HEK293 (cell line): ENCODE data around the gene SIL1.

Source experiments
- CTCF ChIA-PET: fragments of 350-600 bp; formaldehyde crosslinking; extraction: SDS; loops from one replicate; lab custom pipeline; 2021; ENCODE audit warnings: antibody characterized with exemption; lab: Yijun Ruan, JAX
- POLR2A ChIA-PET: fragments of 300-600 bp; formaldehyde crosslinking; extraction: SDS; loops from one replicate; lab custom pipeline; 2020; ENCODE audit warnings: antibody characterized with exemption, inconsistent platforms; lab: Yijun Ruan, JAX
- H3K27ac ChIP-seq: fragments of 200-500 bp; sonication (Bioruptor generic); 2 replicates; pipeline ENCODE4 v1.5.1; 2014; ENCODE audit warnings: low read depth, low read length, control low read depth, inconsistent platforms; ENCODE audit errors: extremely low read depth
- H3K36me3 ChIP-seq, 2 experiments: fragments of 200-500 bp in 1 of 2; sonication (Bioruptor generic) in 1 of 2; 1 replicate in 1 of 2; 2 replicates in 1 of 2; pipeline ENCODE4 v1.5.1; 2014 to 2017; ENCODE audit warnings: inconsistent platforms in 2 of 2, low read length in 2 of 2; ENCODE audit not compliant: control insufficient read depth in 2 of 2, insufficient read depth in 1 of 2
- H3K4me1 ChIP-seq: fragments of 200-500 bp; sonication (Bioruptor generic); 2 replicates; pipeline ENCODE4 v1.5.1; 2014; ENCODE audit warnings: mild to moderate bottlenecking, low read length, inconsistent platforms; ENCODE audit not compliant: control insufficient read depth, insufficient read depth
- H3K4me3 ChIP-seq: 2 replicates; pipeline ENCODE4 v1.5.1; 2011; ENCODE audit warnings: low read depth, mild to moderate bottlenecking, control low read depth, low read length, moderate library complexity
- H3K9me3 ChIP-seq: fragments of 200-500 bp; sonication (Bioruptor generic); 2 replicates; pipeline ENCODE4 v1.5.1; 2014; ENCODE audit warnings: low read depth, low read length, inconsistent platforms; ENCODE audit not compliant: control insufficient read depth, insufficient read depth
- FEZF1 ChIP-seq: fragments of 450-650 bp; formaldehyde crosslinking; IDR thresholded peaks from 2 replicates; pipeline ENCODE4 v1.5.1; 2016; ENCODE audit warnings: missing biosample characterization, missing genetic modification characterization
- GLI2 ChIP-seq: fragments of 450-650 bp; formaldehyde crosslinking; IDR thresholded peaks from 2 replicates; pipeline ENCODE4; 2017; ENCODE audit warnings: missing biosample characterization, missing genetic modification characterization, low read depth, borderline replicate concordance
- KLF10 ChIP-seq: fragments of 450-650 bp; IDR thresholded peaks from 2 replicates; pipeline ENCODE4 v1.5.1; 2018; ENCODE audit warnings: missing biosample characterization, mild to moderate bottlenecking, missing genetic modification characterization
- KLF9 ChIP-seq: fragments of 450-650 bp; formaldehyde crosslinking; IDR thresholded peaks from 2 replicates; pipeline ENCODE4 v1.5.1; 2016; ENCODE audit warnings: missing biosample characterization, missing genetic modification characterization, low read depth
- PRDM1 ChIP-seq: fragments of 450-650 bp; formaldehyde crosslinking; IDR thresholded peaks from 2 replicates; pipeline ENCODE4; 2016; ENCODE audit warnings: missing biosample characterization, missing genetic modification characterization
- RBAK ChIP-seq: fragments of 450-650 bp; formaldehyde crosslinking; IDR thresholded peaks from 2 replicates; pipeline ENCODE4 v1.5.1; 2016; ENCODE audit warnings: missing biosample characterization, missing genetic modification characterization
- SCRT2 ChIP-seq: fragments of 450-650 bp; formaldehyde crosslinking; IDR thresholded peaks from 2 replicates; pipeline ENCODE4 v1.5.1; 2016; ENCODE audit warnings: missing biosample characterization, missing genetic modification characterization
- SP7 ChIP-seq: fragments of 450-650 bp; formaldehyde crosslinking; IDR thresholded peaks from 2 replicates; pipeline ENCODE4 v1.5.1; 2016; ENCODE audit warnings: missing biosample characterization, missing genetic modification characterization
- ZBTB48 ChIP-seq: fragments of 450-650 bp; formaldehyde crosslinking; IDR thresholded peaks from 2 replicates; pipeline ENCODE4 v1.5.1; 2016; ENCODE audit warnings: missing biosample characterization, missing genetic modification characterization
- ZFHX2 ChIP-seq: fragments of 450-650 bp; formaldehyde crosslinking; conservative IDR thresholded peaks from 2 replicates; pipeline ENCODE4 v1.5.1; 2016; ENCODE audit warnings: missing biosample characterization, missing genetic modification characterization
- ZNF112 ChIP-seq: fragments of 450-650 bp; formaldehyde crosslinking; IDR thresholded peaks from 2 replicates; pipeline ENCODE4 v1.5.0; 2017; ENCODE audit warnings: missing biosample characterization, missing genetic modification characterization
- ZNF184 ChIP-seq: fragments of 450-650 bp; IDR thresholded peaks from 2 replicates; pipeline ENCODE4 v1.5.1; 2018; ENCODE audit warnings: missing biosample characterization, mild to moderate bottlenecking, missing genetic modification characterization
- ZNF423 ChIP-seq: fragments of 450-650 bp; formaldehyde crosslinking; IDR thresholded peaks from 2 replicates; pipeline ENCODE4 v1.5.1; 2016; ENCODE audit warnings: missing biosample characterization, missing genetic modification characterization
- ZNF510 ChIP-seq: fragments of 450-650 bp; formaldehyde crosslinking; IDR thresholded peaks from 2 replicates; pipeline ENCODE4 v1.5.1; 2018; ENCODE audit warnings: mild to moderate bottlenecking, missing genetic modification characterization, missing biosample characterization; ENCODE audit not compliant: insufficient replicate concordance
- ZNF514 ChIP-seq: fragments of 450-650 bp; formaldehyde crosslinking; IDR thresholded peaks from 2 replicates; pipeline ENCODE4 v1.5.1; 2016; ENCODE audit warnings: missing biosample characterization, missing genetic modification characterization
- ZNF624 ChIP-seq: fragments of 450-650 bp; formaldehyde crosslinking; IDR thresholded peaks from 2 replicates; pipeline ENCODE4 v1.5.1; 2017; ENCODE audit warnings: missing biosample characterization, missing genetic modification characterization
- ZNF837 ChIP-seq: fragments of 450-650 bp; formaldehyde crosslinking; IDR thresholded peaks from 2 replicates; pipeline ENCODE4 v1.5.1; 2016; ENCODE audit warnings: missing biosample characterization, missing genetic modification characterization
- ZSCAN30 ChIP-seq: fragments of 450-650 bp; IDR thresholded peaks from 2 replicates; pipeline ENCODE4 v1.5.1; 2018; ENCODE audit warnings: missing biosample characterization, mild to moderate bottlenecking, missing genetic modification characterization, moderate library complexity
- TF ChIP-seq, protein P1 (sequence below): fragments of 450-650 bp; formaldehyde crosslinking; IDR thresholded peaks from 2 replicates; pipeline ENCODE4 v1.5.1; 2016; ENCODE audit warnings: missing biosample characterization, missing genetic modification characterization
- TF ChIP-seq, protein P2 (sequence below): fragments of 450-650 bp; formaldehyde crosslinking; IDR thresholded peaks from 2 replicates; pipeline ENCODE4 v1.5.1; 2016; ENCODE audit warnings: missing biosample characterization, missing genetic modification characterization
- TF ChIP-seq, protein P3 (sequence below): fragments of 450-650 bp; formaldehyde crosslinking; IDR thresholded peaks from 2 replicates; pipeline ENCODE4 v1.5.1; 2016; ENCODE audit warnings: missing biosample characterization, missing genetic modification characterization
- TF ChIP-seq, protein P4 (sequence below): fragments of 450-650 bp; formaldehyde crosslinking; IDR thresholded peaks from 2 replicates; pipeline ENCODE4 v1.5.1; 2016; ENCODE audit warnings: missing biosample characterization, missing genetic modification characterization
- TF ChIP-seq, protein P5 (sequence below): fragments of 450-650 bp; formaldehyde crosslinking; IDR thresholded peaks from 2 replicates; pipeline ENCODE4 v1.5.1; 2017; ENCODE audit warnings: missing biosample characterization, missing genetic modification characterization

SIL1 gene

DNA sequence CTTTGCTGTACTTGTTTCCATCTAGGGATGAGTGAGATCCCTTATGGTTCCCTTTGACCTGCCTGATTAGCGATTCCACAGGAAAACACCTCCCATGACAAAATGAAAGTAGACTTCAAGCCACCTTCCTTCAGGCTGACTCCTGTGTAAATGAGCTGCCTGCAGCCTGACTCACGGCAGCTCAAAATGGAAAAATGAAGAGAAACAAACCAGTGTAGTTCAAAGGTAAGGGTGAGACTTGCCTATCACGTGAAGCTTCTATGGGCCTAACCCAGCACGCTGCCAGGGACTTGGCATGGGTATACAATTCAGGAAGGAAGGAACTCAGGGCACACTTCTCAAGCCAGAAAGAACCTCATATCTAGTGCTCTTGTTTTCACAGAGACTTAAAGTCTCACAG, 212.9 kb downstream of the SIL1 start:
- no peaks in the 10 kb centered on the region for H3K4me1 ChIP-seq
- POLR2A ChIA-PET, result no interaction called here

DNA sequence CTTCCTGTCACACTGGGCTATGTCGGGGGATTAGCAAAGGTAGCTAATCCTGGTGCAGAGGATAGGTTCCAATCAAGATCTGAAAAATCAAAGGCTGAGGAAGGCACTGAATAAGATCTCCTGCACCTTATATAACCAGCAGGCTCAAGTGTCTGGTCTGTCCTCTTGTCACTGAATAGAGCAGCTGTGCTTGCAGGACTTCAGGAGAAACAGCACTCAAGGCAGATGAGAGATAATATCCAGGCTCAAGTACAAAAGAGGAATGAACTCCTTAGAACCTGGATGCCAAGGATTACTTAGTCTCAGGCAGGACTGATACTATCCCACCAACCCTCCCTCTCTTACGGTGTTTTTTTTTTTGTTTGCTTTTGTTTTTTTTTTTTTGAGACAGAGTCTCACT, 214.2 kb downstream of the SIL1 start:
- CTCF ChIA-PET, result interaction anchor here (0.7 kb wide), 1 partner anchor 341 kb away, joined by 3 read pairs; no protein-coding TSS in a partner anchor
- Histone ChIP-seq H3K27ac (no peak overlapping the region), H3K9me3 (no peaks in the 10 kb centered on the region), H3K4me1 (no peaks in the 10 kb centered on the region), H3K4me3 (no peak overlapping the region), H3K36me3 (no peaks in the 10 kb centered on the region)
- TF ChIP-seq SCRT2 (no peak), ZNF514 (tag by site-specific recombination) (no peak), ZFHX2 (tag by site-specific recombination) (no peak), PRDM1 (no peak), ZBTB48 (no peak), ZNF624 (no peak), ZNF112 (tag by site-specific recombination) (no peak), ZSCAN30 (no peak), KLF10 (tag by site-specific recombination) (no peak), ZNF423 (no peak), FEZF1 (tag by site-specific recombination) (no peak)
- TF ChIP-seq, protein P1, sequence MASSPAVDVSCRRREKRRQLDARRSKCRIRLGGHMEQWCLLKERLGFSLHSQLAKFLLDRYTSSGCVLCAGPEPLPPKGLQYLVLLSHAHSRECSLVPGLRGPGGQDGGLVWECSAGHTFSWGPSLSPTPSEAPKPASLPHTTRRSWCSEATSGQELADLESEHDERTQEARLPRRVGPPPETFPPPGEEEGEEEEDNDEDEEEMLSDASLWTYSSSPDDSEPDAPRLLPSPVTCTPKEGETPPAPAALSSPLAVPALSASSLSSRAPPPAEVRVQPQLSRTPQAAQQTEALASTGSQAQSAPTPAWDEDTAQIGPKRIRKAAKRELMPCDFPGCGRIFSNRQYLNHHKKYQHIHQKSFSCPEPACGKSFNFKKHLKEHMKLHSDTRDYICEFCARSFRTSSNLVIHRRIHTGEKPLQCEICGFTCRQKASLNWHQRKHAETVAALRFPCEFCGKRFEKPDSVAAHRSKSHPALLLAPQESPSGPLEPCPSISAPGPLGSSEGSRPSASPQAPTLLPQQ, result no peak
- TF ChIP-seq, protein P2, sequence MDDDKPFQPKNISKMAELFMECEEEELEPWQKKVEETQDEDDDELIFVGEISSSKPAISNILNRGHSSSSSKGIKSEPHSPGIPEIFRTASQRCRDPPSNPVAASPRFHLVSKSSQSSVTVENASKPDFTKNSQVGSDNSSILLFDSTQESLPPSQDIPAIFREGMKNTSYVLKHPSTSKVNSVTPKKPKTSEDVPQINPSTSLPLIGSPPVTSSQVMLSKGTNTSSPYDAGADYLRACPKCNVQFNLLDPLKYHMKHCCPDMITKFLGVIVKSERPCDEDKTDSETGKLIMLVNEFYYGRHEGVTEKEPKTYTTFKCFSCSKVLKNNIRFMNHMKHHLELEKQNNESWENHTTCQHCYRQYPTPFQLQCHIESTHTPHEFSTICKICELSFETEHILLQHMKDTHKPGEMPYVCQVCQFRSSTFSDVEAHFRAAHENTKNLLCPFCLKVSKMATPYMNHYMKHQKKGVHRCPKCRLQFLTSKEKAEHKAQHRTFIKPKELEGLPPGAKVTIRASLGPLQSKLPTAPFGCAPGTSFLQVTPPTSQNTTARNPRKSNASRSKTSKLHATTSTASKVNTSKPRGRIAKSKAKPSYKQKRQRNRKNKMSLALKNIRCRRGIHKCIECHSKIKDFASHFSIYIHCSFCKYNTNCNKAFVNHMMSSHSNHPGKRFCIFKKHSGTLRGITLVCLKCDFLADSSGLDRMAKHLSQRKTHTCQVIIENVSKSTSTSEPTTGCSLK (tag by site-specific recombination), result no peak
- TF ChIP-seq, protein P3, sequence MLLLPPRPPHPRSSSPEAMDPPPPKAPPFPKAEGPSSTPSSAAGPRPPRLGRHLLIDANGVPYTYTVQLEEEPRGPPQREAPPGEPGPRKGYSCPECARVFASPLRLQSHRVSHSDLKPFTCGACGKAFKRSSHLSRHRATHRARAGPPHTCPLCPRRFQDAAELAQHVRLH (tag by site-specific recombination), result no peak
- POLR2A ChIA-PET, result no interaction called here

More for the DNA sequence above, 212.9 kb downstream of the SIL1 start:
- H3K27ac ChIP-seq, result no peak overlapping the region
- no peaks in the 10 kb centered on the region for H3K36me3 ChIP-seq
- TF ChIP-seq KLF9 (tag by site-specific recombination) (no peak), SP7 (tag by site-specific recombination) (no peak), RBAK (tag by site-specific recombination) (no peak), ZNF184 (no peak), ZNF510 (tag by site-specific recombination) (no peak), KLF10 (tag by site-specific recombination) (no peak), ZNF837 (no peak), FEZF1 (tag by site-specific recombination) (no peak), GLI2 (tag by site-specific recombination) (no peak)
- TF ChIP-seq, protein P4, sequence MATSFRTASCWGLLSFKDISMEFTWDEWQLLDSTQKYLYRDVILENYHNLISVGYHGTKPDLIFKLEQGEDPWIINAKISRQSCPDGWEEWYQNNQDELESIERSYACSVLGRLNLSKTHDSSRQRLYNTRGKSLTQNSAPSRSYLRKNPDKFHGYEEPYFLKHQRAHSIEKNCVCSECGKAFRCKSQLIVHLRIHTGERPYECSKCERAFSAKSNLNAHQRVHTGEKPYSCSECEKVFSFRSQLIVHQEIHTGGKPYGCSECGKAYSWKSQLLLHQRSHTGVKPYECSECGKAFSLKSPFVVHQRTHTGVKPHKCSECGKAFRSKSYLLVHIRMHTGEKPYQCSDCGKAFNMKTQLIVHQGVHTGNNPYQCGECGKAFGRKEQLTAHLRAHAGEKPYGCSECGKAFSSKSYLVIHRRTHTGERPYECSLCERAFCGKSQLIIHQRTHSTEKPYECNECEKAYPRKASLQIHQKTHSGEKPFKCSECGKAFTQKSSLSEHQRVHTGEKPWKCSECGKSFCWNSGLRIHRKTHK, result no peak
- TF ChIP-seq, protein P5, sequence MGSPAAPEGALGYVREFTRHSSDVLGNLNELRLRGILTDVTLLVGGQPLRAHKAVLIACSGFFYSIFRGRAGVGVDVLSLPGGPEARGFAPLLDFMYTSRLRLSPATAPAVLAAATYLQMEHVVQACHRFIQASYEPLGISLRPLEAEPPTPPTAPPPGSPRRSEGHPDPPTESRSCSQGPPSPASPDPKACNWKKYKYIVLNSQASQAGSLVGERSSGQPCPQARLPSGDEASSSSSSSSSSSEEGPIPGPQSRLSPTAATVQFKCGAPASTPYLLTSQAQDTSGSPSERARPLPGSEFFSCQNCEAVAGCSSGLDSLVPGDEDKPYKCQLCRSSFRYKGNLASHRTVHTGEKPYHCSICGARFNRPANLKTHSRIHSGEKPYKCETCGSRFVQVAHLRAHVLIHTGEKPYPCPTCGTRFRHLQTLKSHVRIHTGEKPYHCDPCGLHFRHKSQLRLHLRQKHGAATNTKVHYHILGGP (tag by site-specific recombination), result no peak
- H3K9me3 ChIP-seq, result no peaks in the 10 kb centered on the region
- CTCF ChIA-PET, result no interaction called here
- H3K4me3 ChIP-seq, result no peak overlapping the region
